B cell (primary cell): Measurements from ENCODE around the gene PLEKHJ1. TPM values are rescaled to one million over a fixed set of nuclear protein-coding genes. Genes with fewer than 3 reads are reported as not detected.

ENCODE experiments used
- ATAC-seq: fragments of 200-7000 bp; cut with Tn5 transposase; one replicate; pipeline ENCODE4 v1.10.0; 2021; ENCODE audit warnings: low read depth, mild to moderate bottlenecking, moderate number of reproducible peaks, moderate library complexity
- CTCF ChIA-PET: fragments of 350-600 bp; sonication (Branson Sonifier 250); formaldehyde crosslinking; loops from one replicate; lab custom pipeline; 2021; ENCODE audit warnings: antibody characterized with exemption, inconsistent platforms; lab: Charles Lee
- POLR2A ChIA-PET: fragments of 350-600 bp; sonication (Branson Sonifier 250); formaldehyde crosslinking; loops from one replicate; lab custom pipeline; 2021; ENCODE audit warnings: antibody characterized with exemption; lab: Charles Lee
- DNase-seq: peaks from one replicate; pipeline ENCODE4 v3.0.0; 2013
- H2AFZ ChIP-seq: 2 replicates; pipeline ENCODE4 v1.6.1; 2012; ENCODE audit warnings: mild to moderate bottlenecking, low read depth, low read length; ENCODE audit not compliant: insufficient read depth, poor library complexity, severe bottlenecking
- H3K27ac ChIP-seq, 2 donors: 1 replicate in 1 of 2; 2 replicates in 1 of 2; pipeline ENCODE4 v1.5.1; 2012 to 2013; ENCODE audit warnings: low read length in 2 of 2, mild to moderate bottlenecking in 2 of 2, moderate library complexity in 1 of 2
- H3K27me3 ChIP-seq, 4 experiments: fragments of 200-600 bp in 1 of 4; sonication (generic) in 1 of 4; replicated peaks in 1 of 4; 1 replicate in 2 of 4; 2 replicates in 2 of 4; pipeline versions ENCODE4 v1.6.1 to v1.7.0; 2013 to 2016; ENCODE audit warnings: low read length in 3 of 4, mild to moderate bottlenecking in 2 of 4, mixed read lengths in 1 of 4, moderate library complexity in 1 of 4; ENCODE audit not compliant: insufficient read depth in 4 of 4, control insufficient read depth in 3 of 4; ENCODE audit errors: control extremely low read depth in 1 of 4
- H3K36me3 ChIP-seq, 2 experiments: replicated peaks in 1 of 2; 1 replicate in 1 of 2; 2 replicates in 1 of 2; pipeline versions ENCODE4 v1.6.1 to v1.7.1; 2013; ENCODE audit warnings: low read length in 1 of 2; ENCODE audit not compliant: insufficient read depth in 2 of 2, control insufficient read depth in 1 of 2; ENCODE audit errors: control extremely low read depth in 1 of 2, extremely low read depth in 1 of 2
- H3K4me1 ChIP-seq, 2 donors: fragments of 200-600 bp in 1 of 2; sonication (generic) in 1 of 2; 1 replicate in 1 of 2; 2 replicates in 1 of 2; pipeline versions ENCODE4 v1.5.1 to v1.6.1; 2013 to 2017; ENCODE audit warnings: low read length in 2 of 2; ENCODE audit not compliant: control insufficient read depth in 2 of 2, insufficient read depth in 2 of 2
- H3K4me2 ChIP-seq: replicated peaks from 2 replicates; pipeline ENCODE3; 2012; ENCODE audit warnings: mild to moderate bottlenecking, low read depth, low read length; ENCODE audit not compliant: poor library complexity, severe bottlenecking
- H3K4me3 ChIP-seq, 5 experiments: fragments of 200-600 bp in 1 of 5; sonication (generic) in 1 of 5; 1 replicate in 3 of 5; 2 replicates in 2 of 5; pipeline versions ENCODE4 v1.5.1 to v1.7.0; 2011 to 2016; ENCODE audit warnings: low read length in 4 of 5, mild to moderate bottlenecking in 4 of 5, low read depth in 2 of 5, control low read depth in 1 of 5, moderate library complexity in 1 of 5; ENCODE audit not compliant: insufficient read depth in 1 of 5; ENCODE audit errors: control extremely low read depth in 1 of 5, extremely low read depth in 1 of 5
- H3K79me2 ChIP-seq: fragments of 200-600 bp; sonication (generic); one replicate; pipeline ENCODE4 v1.6.0; 2016; ENCODE audit warnings: low read length; ENCODE audit not compliant: control insufficient read depth, insufficient read depth
- H3K9ac ChIP-seq: fragments of 200-600 bp; sonication (generic); 2 replicates; pipeline ENCODE4 v1.6.1; 2017; ENCODE audit warnings: mild to moderate bottlenecking, low read length, moderate library complexity
- H3K9me3 ChIP-seq, 3 donors: one replicate each; pipeline versions ENCODE4 v1.6.1 to v1.7.1; 2013; ENCODE audit warnings: low read length in 2 of 3; ENCODE audit not compliant: control insufficient read depth in 2 of 3, insufficient read depth in 1 of 3; ENCODE audit errors: control extremely low read depth in 1 of 3
- H4K20me1 ChIP-seq: 2 replicates; pipeline ENCODE4 v1.6.0; 2012; ENCODE audit warnings: mild to moderate bottlenecking, low read length; ENCODE audit not compliant: insufficient read depth, control insufficient read depth, poor library complexity, severe bottlenecking
- H3K27ac Mint-ChIP-seq: one replicate; pipeline ENCODE4 v1.8.0; 2021; ENCODE audit warnings: mixed read lengths
- H3K27me3 Mint-ChIP-seq: one replicate; pipeline ENCODE4 v1.8.0; 2021; ENCODE audit warnings: mixed read lengths
- H3K4me1 Mint-ChIP-seq: one replicate; pipeline ENCODE4 v1.8.0; 2021; ENCODE audit warnings: mixed read lengths
- H3K4me3 Mint-ChIP-seq: one replicate; pipeline ENCODE4 v1.8.0; 2021; ENCODE audit warnings: mixed read lengths
- H3K9me3 Mint-ChIP-seq: one replicate; pipeline ENCODE4 v1.8.0; 2022; ENCODE audit warnings: mixed read lengths; ENCODE audit not compliant: insufficient read depth
- EZH2 ChIP-seq: IDR thresholded peaks from 2 replicates; pipeline ENCODE4 v1.6.1; 2012; ENCODE audit warnings: borderline replicate concordance, low read depth, mild to moderate bottlenecking, moderate library complexity, low read length; ENCODE audit not compliant: insufficient read depth, poor library complexity, severe bottlenecking
- WGBS: methylation state at CpG from one replicate; pipeline ENCODE4 v1.1.5; 2013; ENCODE audit warnings: missing lambda C conversion rate; ENCODE audit not compliant: insufficient coverage; 5-methylcytosine and 5-hydroxymethylcytosine counted together
- intact Hi-C: fragments of 100-400 bp; cut with micrococcal nuclease; formaldehyde crosslinking; loops from one replicate; pipeline ENCODE4 v1.10.0; 2022
- polyA plus RNA-seq: library from polyadenylated mRNA; depleted of rRNA; stranded (reverse); fragments of >200 nt; gene quantifications from 2 replicates; pipeline ENCODE4 v1.2.3, GENCODE V29; 2012
- total RNA-seq, 2 donors: library from RNA; stranded (reverse); fragments of 120-200 nt in 1 of 2; gene quantifications; 1 replicate in 1 of 2; 2 replicates in 1 of 2; pipeline versions ENCODE4 v1.2.3 to v1.2.4, GENCODE V29; 2013 to 2022
- TF ChIP-seq, protein P1 (sequence below): fragments of 200-600 bp; IDR thresholded peaks from one replicate; pipeline ENCODE4 v1.8.0; 2022; ENCODE audit warnings: antibody characterized with exemption, mild to moderate bottlenecking

PLEKHJ1 gene
- total and polyA plus RNA-seq, 2 donors (not counting 1 experiment from before 2014, with no cell fraction given), result 86.7 to 117 TPM

DNA sequence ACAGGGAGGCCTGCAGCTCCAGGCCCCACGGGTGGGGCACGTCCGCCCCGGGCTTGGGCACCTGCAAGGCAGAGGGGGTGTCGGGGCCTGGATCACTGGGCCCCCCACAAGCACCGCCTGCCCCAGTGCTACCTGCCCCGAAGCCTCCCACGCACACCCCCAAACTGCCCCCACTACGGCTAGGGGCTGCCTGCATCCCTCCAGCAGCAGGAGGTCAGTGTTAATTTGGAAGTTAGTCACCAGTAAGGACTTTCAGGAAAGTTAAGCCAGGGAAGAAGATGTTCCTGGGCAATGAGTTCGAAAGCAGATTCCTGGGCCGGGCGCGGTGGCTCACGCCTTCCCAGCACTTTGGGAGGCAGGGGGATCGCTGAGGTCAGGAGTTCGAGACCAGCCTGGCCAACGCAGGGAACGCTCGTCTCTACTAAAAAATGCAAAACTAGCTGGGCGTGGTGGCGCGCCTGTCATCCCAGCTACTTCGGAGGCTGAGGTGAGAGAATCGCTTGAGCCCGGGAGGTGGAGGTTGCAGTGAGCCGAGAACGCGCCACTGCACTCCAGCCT, 40.4 kb upstream of the PLEKHJ1 start:
- Mint-ChIP-seq H3K4me1 (peaks cover 43% of the 10 kb centered on the region), H3K4me3 (no peak overlapping the region), H3K27me3 (no peaks in the 10 kb centered on the region), H3K27ac (no peak overlapping the region), H3K9me3 (no peaks in the 10 kb centered on the region)
- Histone ChIP-seq H3K79me2 (peaks cover 79% of the 10 kb centered on the region), H3K9me3 (no peaks in the 10 kb centered on the region), H3K9ac (no peak overlapping the region), H2AFZ (no peak overlapping the region), H3K36me3 (peaks cover 0 to 32% of the 10 kb centered on the region in 2 experiments), H3K4me2 (no peak overlapping the region), H3K4me1 (peaks cover 39 to 59% of the 10 kb centered on the region in 2 donors), H4K20me1 (peaks cover 53% of the 10 kb centered on the region), H3K27ac (no peak overlapping the region), H3K27me3 (no peaks in the 10 kb centered on the region), H3K4me3 (no peak overlapping the region)
- no peak for ATAC-seq
- POLR2A ChIA-PET, result interaction anchor here (0.6 to 10.8 kb wide), 6 partner anchors 12 to 114 kb away, joined by 3 to 134 read pairs (median 4); partner anchors contain the start of gene JSRP1
- TF ChIP-seq EZH2, result no peak
- TF ChIP-seq, protein P1, sequence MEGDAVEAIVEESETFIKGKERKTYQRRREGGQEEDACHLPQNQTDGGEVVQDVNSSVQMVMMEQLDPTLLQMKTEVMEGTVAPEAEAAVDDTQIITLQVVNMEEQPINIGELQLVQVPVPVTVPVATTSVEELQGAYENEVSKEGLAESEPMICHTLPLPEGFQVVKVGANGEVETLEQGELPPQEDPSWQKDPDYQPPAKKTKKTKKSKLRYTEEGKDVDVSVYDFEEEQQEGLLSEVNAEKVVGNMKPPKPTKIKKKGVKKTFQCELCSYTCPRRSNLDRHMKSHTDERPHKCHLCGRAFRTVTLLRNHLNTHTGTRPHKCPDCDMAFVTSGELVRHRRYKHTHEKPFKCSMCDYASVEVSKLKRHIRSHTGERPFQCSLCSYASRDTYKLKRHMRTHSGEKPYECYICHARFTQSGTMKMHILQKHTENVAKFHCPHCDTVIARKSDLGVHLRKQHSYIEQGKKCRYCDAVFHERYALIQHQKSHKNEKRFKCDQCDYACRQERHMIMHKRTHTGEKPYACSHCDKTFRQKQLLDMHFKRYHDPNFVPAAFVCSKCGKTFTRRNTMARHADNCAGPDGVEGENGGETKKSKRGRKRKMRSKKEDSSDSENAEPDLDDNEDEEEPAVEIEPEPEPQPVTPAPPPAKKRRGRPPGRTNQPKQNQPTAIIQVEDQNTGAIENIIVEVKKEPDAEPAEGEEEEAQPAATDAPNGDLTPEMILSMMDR, result no peak
- intact Hi-C loops, result loop anchor here (5.0 to 10.0 kb wide), 2 partner anchors 41 to 198 kb away; partner anchors contain the start of gene GADD45B
- no peak for DNase-seq
- 98% methylated on average over 22 of the region's 28 CpGs for WGBS
- CTCF ChIA-PET, result interaction anchor here (0.7 to 7.5 kb wide), 7 partner anchors 12 to 116 kb away, joined by 3 to 66 read pairs (median 18); partner anchors contain the start of gene SF3A2
